GM13976 (cell line): Measurements from ENCODE around the gene PANK2.

Experiments used
- DNase-seq: peaks from one replicate; pipeline ENCODE4 v3.0.0; 2012; ENCODE audit warnings: low spot score
- CTCF ChIP-seq: IDR thresholded peaks from 2 replicates; pipeline ENCODE4 v1.5.1; 2012; ENCODE audit warnings: borderline replicate concordance, mild to moderate bottlenecking; ENCODE audit not compliant: insufficient read depth; ENCODE audit errors: extremely low read depth, missing control alignments, control extremely low read depth
- in situ Hi-C: fragments of 300-500 bp; cut with MboI; formaldehyde crosslinking; loops from one replicate; pipeline ENCODE4 v1.12.0; 2022; ENCODE audit warnings: low sequenced_read_pairs, mixed read lengths, inconsistent platforms; ENCODE audit not compliant: unreplicated experiment

The PANK2 gene

GRCh38 chr20:3973705-3974104, 84.5 kb downstream of the PANK2 start:
- in situ Hi-C loops: no loop called here
- TF ChIP-seq CTCF: no peak
- no peak for DNase-seq

GRCh38 chr20:3976511-3976910, 87.3 kb downstream of the PANK2 start:
- in situ Hi-C loops: no loop called here
- no peak for TF ChIP-seq CTCF
- DNase-seq: no peak
